Transverse colon (tissue), 4 donors: ENCODE data around the gene HRAS. TPM values are rescaled to one million over a fixed set of nuclear protein-coding genes. Genes with fewer than 3 reads are reported as not detected.

Experiments used
- DNase-seq: peaks from one replicate; pipeline ENCODE4 v3.0.0-alpha.2; 2019
- H3K27ac ChIP-seq, 4 donors: fragments of 200-600 bp; sonication (generic); 2 replicates each; pipeline ENCODE4 v1.5.1; 2016 to 2018; ENCODE audit warnings: inconsistent platforms in 4 of 4
- H3K27me3 ChIP-seq: fragments of 200-600 bp; sonication (generic); 2 replicates; pipeline ENCODE4 v1.5.1; 2017; ENCODE audit warnings: inconsistent platforms
- H3K36me3 ChIP-seq, 4 donors: fragments of 200-600 bp; sonication (generic); 2 replicates each; pipeline ENCODE4 v1.5.1; 2017 to 2019; ENCODE audit warnings: inconsistent platforms in 4 of 4
- H3K4me1 ChIP-seq, 4 donors: fragments of 200-600 bp; sonication (generic); 2 replicates each; pipeline ENCODE4 v1.5.1; 2017 to 2020; ENCODE audit warnings: inconsistent platforms in 4 of 4
- H3K4me3 ChIP-seq, 4 donors: fragments of 200-600 bp; sonication (generic); 1 replicate in 1 of 4; 2 replicates in 3 of 4; pipeline versions ENCODE4 v1.5.1 to v1.6.1; 2017 to 2019; ENCODE audit warnings: inconsistent platforms in 4 of 4
- H3K9me3 ChIP-seq, 2 donors: fragments of 200-600 bp; sonication (generic); 2 replicates each; pipeline ENCODE4 v1.5.1; 2017 to 2019; ENCODE audit warnings: inconsistent platforms in 2 of 2
- CTCF ChIP-seq, 5 experiments: fragments of 200-600 bp in 3 of 5; fragments of 450-650 bp in 2 of 5; sonication (generic) in 3 of 5; IDR thresholded peaks; 1 replicate in 2 of 5; 2 replicates in 3 of 5; pipeline ENCODE4 v1.5.1; 2016 to 2017; ENCODE audit warnings: antibody characterized with exemption in 5 of 5, inconsistent platforms in 3 of 5, mild to moderate bottlenecking in 2 of 5, moderate library complexity in 1 of 5
- EP300 ChIP-seq: sonication (generic); formaldehyde crosslinking; IDR thresholded peaks from one replicate; pipeline ENCODE4 v1.6.1; 2017; ENCODE audit warnings: antibody characterized with exemption, low read depth
- POLR2A ChIP-seq: fragments of 450-650 bp; IDR thresholded peaks from one replicate; pipeline ENCODE4 v1.6.1; 2016; ENCODE audit warnings: antibody characterized with exemption, mild to moderate bottlenecking, moderate library complexity
- POLR2AphosphoS5 ChIP-seq, 3 donors: sonication (generic); formaldehyde crosslinking; IDR thresholded peaks; one replicate each; pipeline ENCODE4 v1.6.1; 2016; ENCODE audit warnings: antibody characterized with exemption in 3 of 3
- WGBS, 2 donors: methylation state at CpG; one replicate each; pipeline ENCODE4 v1.1.5; 2018; ENCODE audit warnings: low coverage in 1 of 2; 5-methylcytosine and 5-hydroxymethylcytosine counted together
- in situ Hi-C, 4 donors: fragments of 200-750 bp; cut with MboI; loops; one replicate each; pipeline versions ENCODE4 v1.15.0 to v1.15.1; 2017; ENCODE audit warnings: low sequenced_read_pairs in 3 of 4, low pct_ligation_motif_present in 1 of 4, low pct_unique_long_range_greater_than_20kb in 1 of 4
- intact Hi-C: fragments of 100-400 bp; cut with DNase I; formaldehyde crosslinking; loops from one replicate; pipeline ENCODE4 v1.15.1; 2023; ENCODE audit warnings: low total_unique reads
- total RNA-seq, 4 donors: library from RNA; depleted of rRNA; stranded (reverse); fragments of >200 nt; gene quantifications; one replicate each; pipeline ENCODE4 v1.1.0, GENCODE V29; 2016

HRAS gene
- total RNA-seq, 4 donors from 2014 or later = 31.0 to 57.1 (median 33.9) TPM

GRCh38 chr11:499201-500076 lies 35.9 kb downstream of the HRAS start:
- TF ChIP-seq EP300 (no peak), CTCF (IDR thresholded peaks at IDR 0.05) (no peak), POLR2AphosphoS5 (IDR thresholded peaks at IDR 0.05) (no peak), POLR2A (no peak)
- H3K9me3 ChIP-seq = no peaks in the 10 kb centered on the region

GRCh38 chr11:498297-499181 lies 36.8 kb downstream of the HRAS start:
- no peak for DNase-seq
- WGBS, 2 donors = 98% methylated on average over 37 of the region's 39 CpGs; no CpG with 5 or more reads in 1 of the 2 donors
- Histone ChIP-seq H3K4me3 (no peak overlapping the region), H3K9me3 (no peaks in the 10 kb centered on the region), H3K36me3 (peaks cover 0 to 41% (median 23%) of the 10 kb centered on the region in 4 donors), H3K4me1 (peaks cover 8 to 15% (median 10%) of the 10 kb centered on the region in 4 donors), H3K27ac (no peak overlapping the region), H3K27me3 (no peaks in the 10 kb centered on the region)
- in situ Hi-C loops = no loop called here
- intact Hi-C loops = no loop called here
- no peak for TF ChIP-seq POLR2AphosphoS5 (IDR thresholded peaks at IDR 0.05)
- no peak for TF ChIP-seq POLR2A
- TF ChIP-seq EP300 = no peak
- no peak for TF ChIP-seq CTCF (IDR thresholded peaks at IDR 0.05)

More at GRCh38 chr11:499201-500076, 35.9 kb downstream of the HRAS start:
- Histone ChIP-seq H3K27me3 (no peaks in the 10 kb centered on the region), H3K36me3 (peaks cover 0 to 41% (median 23%) of the 10 kb centered on the region in 4 donors), H3K4me3 (no peak overlapping the region), H3K4me1 (peaks cover 11 to 24% (median 19%) of the 10 kb centered on the region in 4 donors), H3K27ac (no peak overlapping the region)
- in situ Hi-C loops (no loop called here), intact Hi-C loops (loop anchor here (10.0 kb wide), 2 partner anchors 45 to 95 kb away; partner anchors contain the start of gene PTDSS2)
- 89% methylated on average over 21 of the region's 24 CpGs; no CpG with 5 or more reads in 1 of the 2 donors for WGBS, 2 donors
- no peak for DNase-seq

- no peak overlapping the region for H3K27ac ChIP-seq
- DNase-seq = no peak
- no peaks in the 10 kb centered on the region for H3K27me3 ChIP-seq
- no peak overlapping the region for H3K4me3 ChIP-seq
- peaks cover under 1 to 7% (median 2%) of the 10 kb centered on the region in 4 donors for H3K4me1 ChIP-seq
- WGBS, 2 donors = 94 to 95% methylated on average over 16 to 31 of the region's 31 CpGs
- H3K36me3 ChIP-seq = peaks cover 0 to 41% (median 23%) of the 10 kb centered on the region in 4 donors
- no peak for TF ChIP-seq POLR2A
- no peak for TF ChIP-seq POLR2AphosphoS5 (IDR thresholded peaks at IDR 0.05)
- no peak for TF ChIP-seq EP300
- TF ChIP-seq CTCF (IDR thresholded peaks at IDR 0.05) = no peak
- intact Hi-C loops (no loop called here), in situ Hi-C loops (no loop called here)
- H3K9me3 ChIP-seq = no peaks in the 10 kb centered on the region
These were observed 37.6 kb downstream of the HRAS start for GRCh38 chr11:497565-498296.
